HG02981 (cell line): ENCODE results near the gene COQ5.

Experiments used
- ATAC-seq: cut with Tn5 transposase; IDR thresholded peaks from one replicate; pipeline ENCODE4 v1.9.1; 2021; ENCODE audit warnings: mild to moderate bottlenecking, moderate library complexity; ENCODE audit not compliant: unreplicated experiment

The COQ5 gene, protein sequence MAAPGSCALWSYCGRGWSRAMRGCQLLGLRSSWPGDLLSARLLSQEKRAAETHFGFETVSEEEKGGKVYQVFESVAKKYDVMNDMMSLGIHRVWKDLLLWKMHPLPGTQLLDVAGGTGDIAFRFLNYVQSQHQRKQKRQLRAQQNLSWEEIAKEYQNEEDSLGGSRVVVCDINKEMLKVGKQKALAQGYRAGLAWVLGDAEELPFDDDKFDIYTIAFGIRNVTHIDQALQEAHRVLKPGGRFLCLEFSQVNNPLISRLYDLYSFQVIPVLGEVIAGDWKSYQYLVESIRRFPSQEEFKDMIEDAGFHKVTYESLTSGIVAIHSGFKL

GRCh38 chr12:120528861-120529525 lies at the start of gene COQ5:
Gene COQ5 (minus strand): TSS chr12:120529158. CDS start chr12:120529141, 17 bp downstream.
- peak; percentile 87 for ATAC-seq

DNA sequence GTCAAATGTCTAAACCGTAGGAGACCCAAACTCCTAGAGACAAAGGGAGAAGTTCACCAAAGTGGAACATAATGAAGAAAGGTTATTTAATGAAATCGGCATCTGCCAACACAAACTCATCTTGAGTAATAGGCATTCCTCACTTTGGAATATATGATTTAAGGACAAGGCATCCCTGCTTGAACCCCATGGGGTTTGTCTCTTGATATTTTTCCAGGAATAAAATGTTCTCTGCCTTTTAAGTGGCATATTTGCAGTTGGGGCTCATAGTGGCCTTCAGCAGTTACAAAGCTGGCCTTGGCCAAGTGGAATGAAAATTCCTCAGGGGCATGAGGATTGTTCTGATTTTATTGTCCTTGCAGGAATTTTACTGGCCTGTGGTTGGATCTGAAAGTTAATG lies 45.1 kb upstream of the COQ5 start:
- ATAC-seq = no peak

DNA sequence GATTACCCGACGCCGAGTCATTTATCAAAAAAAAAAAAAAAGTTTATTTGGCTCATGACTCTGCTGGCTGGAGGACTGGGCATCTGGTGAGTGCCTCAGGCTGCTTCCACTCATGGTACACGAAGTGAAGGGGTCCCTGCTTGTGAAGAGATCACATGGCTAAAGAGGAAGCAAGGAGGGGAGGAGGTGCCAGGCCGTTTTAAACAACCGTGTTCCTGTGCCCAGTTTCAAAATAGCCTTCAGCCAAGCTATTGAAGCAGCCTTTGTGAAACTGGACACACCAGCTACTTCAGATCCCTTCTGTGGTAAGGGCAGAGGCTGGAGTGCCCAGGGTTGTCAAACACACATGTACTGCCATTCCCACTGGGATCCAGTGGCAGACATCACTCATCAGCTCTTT lies 44.6 kb upstream of the COQ5 start:
- no peak for ATAC-seq

DNA sequence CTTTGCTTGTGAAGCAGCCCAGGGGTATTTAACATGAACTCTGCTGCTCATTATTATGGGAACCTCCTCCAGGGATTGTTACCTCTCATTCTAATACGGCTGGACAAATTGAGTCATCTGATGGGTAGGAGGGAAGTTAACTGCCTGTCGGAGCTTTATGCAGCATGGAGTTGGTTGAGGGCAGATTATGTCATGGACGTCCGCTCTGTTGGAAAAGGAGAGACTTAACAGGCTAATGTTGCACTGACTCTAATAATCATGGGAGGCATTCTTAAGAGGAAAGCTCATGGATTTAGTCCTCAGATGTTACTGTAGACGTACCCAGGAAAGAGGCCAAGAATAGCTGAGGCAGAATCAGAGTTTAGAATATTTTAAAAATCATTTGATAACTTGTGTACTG lies 42.3 kb upstream of the COQ5 start:
- ATAC-seq = no peak

- ATAC-seq = no peak
These were observed 34.5 kb upstream of the COQ5 start for GRCh38 chr12:120563495-120563894.

GRCh38 chr12:120562906-120563305 lies 33.9 kb upstream of the COQ5 start:
- no peak for ATAC-seq

GRCh38 chr12:120557589-120557988 lies 28.6 kb upstream of the COQ5 start:
- no peak for ATAC-seq

GRCh38 chr12:120554678-120555077 lies 25.7 kb upstream of the COQ5 start:
- no peak for ATAC-seq

- ATAC-seq = no peak
These were observed 17.1 kb upstream of the COQ5 start for GRCh38 chr12:120546050-120546386.

GRCh38 chr12:120544691-120545090 lies 15.7 kb upstream of the COQ5 start:
- no peak for ATAC-seq

- ATAC-seq = no peak
These were observed 13.2 kb upstream of the COQ5 start for GRCh38 chr12:120542166-120542565.

DNA sequence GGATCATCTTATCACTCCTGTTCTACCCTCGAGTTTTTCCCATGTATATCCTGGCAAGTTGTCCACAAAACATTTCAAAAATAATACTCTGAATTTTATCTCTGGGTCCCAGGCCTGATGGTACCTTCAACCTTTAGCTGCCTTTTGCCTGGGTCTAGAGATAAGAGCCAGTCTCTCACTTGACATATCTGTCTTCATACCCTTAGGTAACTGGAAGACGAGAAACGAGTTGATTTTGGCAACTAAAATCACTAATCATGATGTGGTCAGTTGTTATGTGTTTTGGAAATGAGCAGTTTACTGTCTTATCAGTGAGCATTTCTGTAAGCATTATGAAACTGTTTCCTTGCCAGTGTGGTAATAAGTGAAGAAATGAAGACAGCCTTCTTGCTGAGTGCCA lies 11.5 kb upstream of the COQ5 start:
- no peak for ATAC-seq

GRCh38 chr12:120539303-120539702 lies 10.3 kb upstream of the COQ5 start:
- ATAC-seq = no peak

DNA sequence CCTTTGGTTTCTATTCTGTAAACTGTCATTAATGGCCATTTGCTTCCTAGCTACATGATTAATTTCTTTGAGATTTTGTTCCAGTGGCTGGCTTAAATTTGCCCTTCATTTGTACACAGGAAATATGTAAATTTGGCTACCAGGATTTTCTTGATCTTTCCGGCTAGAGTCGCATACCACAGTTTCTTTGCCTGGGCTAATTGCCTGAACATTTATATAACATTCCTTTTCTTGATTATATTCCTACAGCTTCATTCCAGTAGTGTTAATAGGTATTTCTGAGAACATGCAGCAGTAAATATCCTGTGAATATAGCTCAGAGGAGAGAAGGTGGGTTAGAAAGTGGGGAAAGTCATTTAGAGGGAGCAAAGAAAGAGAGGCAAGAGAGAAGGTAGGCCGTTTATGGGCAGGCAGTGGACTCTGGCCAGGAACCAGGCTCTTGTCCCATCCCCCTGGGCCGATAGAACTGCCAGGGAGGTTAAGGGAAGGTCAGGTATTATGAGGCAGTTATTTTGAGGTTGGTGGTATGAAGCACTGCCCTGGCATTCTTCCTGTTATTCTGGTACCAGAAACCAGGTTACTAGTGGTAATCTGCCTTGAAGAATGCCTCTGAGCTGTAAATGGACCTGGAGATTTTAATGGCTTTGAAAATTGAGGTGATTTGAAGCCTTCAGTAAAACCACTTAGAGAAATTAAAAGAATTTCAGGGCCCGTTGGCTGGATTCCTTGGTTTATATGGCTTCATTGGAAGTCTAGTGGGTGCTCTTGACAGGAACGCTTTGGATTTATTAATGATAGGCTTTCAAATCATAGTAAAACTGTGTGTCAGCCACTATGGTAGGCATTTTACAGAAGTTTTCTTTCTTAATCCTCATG lies 9.6 kb upstream of the COQ5 start:
- no peak for ATAC-seq

DNA sequence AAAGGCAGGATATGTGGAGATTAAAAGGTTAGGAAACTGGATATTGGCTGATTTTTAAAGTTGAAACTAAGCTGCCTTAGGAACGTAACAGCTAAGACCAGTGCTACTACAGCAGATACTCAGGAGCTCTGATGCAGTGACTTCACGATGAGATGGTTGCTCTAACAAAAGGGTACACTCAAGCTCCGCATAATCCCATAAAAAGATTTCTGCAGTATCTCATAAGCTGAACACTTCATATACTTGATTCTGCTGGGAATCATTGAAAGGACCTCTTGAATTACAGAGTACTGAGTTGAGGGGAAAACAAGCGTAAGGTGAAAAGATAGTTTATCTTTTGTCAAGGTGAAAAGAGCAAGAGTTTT lies 8.9 kb upstream of the COQ5 start:
- ATAC-seq = no peak

- no peak for ATAC-seq
These were observed 7.3 kb upstream of the COQ5 start for GRCh38 chr12:120536064-120536791.

GRCh38 chr12:120534703-120535655 lies 6.0 kb upstream of the COQ5 start:
- peak; percentile 46 for ATAC-seq

DNA sequence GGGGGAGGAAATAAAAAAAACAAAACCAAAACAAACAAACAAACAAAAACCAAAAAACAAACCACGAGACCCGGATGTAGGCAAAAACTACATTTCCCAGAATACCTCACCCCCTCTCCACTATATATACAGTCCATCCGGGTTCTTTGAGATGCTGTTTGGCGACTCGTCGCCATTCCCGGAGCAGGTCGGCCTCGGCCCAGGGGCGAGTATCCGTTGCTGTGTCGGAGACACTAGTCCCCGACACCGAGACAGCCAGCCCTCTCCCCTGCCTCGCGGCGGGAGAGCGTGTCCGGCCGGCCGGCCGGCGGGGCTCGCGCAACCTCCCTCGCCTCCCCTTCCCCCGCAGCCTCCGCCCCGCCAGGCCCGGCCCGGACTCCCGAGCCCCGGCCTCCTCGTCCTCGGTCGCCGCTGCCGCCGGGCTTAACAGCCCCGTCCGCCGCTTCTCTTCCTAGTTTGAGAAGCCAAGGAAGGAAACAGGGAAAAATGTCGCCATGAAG lies 5.3 kb upstream of the COQ5 start, which contains the start of gene RNF10:
RNF10 (plus strand) TSS at position 154 of the 500 bp plus-strand sequence. CDS start 456 bp downstream, outside the sequence.
- peak; percentile 68 for ATAC-seq

GRCh38 chr12:120532701-120533238 lies 3.8 kb upstream of the COQ5 start:
- ATAC-seq = no peak
